DMS79 treated with DMSO at 0.1 percent for 48 hours (cell line): ENCODE data around the gene REP15.
"Not testable (repeated sequence)": the region's sequence is repeated elsewhere in the genome, so short reads cannot be mapped to it uniquely, and the experiment has no call there.

Experiments
- DNase-seq: peaks from one replicate; lab custom pipeline; 2025; lab: John Stamatoyannopoulos, UW

REP15 gene

GRCh38 chr12:27696864-27697564 lies 767 bp downstream of the REP15 start:
- DNase-seq: no peak

DNA sequence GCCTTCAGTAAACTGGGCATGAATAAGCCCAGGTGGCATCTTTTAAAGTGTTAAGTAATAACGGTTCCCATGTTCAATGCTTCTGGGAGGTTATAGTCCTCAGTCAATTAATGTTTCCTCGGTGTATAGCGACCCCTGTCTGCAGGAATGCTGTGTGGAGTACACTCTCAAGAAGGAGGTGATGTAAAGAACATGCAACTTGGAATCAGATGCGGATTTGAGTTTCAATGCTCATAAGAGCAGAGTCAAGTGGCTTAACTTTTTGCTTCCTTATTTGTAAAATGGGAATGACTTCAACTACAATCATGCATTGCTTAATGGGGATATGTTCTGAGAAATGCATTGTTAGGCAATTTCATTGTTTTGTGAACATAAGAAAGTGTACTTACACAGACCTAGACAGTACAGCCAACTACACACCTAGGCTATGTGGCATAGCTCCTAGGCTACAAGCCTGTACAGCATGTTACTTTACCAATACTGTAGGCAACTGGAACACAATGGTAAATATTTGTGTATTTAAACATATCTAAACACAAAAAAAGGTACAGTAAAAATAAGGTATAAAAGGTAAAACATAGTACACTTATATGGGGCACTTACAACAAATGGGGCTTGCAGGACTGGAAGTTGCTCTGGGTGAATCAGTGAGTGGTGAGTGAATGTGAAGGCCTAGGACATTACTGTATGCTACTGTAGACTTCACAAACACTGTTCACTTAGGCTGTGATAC lies 7.6 kb downstream of the REP15 start:
- no peak for DNase-seq

DNA sequence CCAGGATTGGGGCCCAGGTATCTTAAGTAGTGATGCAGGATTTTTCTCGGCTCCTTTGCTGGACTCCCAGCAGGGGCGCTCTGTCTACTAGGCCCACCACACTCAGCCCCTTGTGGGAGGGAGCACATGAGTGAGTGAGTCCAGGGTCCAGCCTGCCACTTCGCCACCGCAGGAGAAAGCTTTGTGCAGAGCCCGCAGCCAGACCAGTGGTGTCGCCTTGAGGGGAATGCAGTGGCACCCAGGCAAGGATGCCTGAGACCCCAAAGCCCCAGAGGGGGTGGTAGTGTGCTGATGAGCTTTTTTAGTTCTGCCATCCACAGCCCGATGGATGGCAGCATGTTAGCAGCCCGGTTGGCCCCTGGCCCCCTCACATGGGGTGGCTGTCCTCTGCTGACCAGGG lies 9.0 kb downstream of the REP15 start:
- DNase-seq: no peak

DNA sequence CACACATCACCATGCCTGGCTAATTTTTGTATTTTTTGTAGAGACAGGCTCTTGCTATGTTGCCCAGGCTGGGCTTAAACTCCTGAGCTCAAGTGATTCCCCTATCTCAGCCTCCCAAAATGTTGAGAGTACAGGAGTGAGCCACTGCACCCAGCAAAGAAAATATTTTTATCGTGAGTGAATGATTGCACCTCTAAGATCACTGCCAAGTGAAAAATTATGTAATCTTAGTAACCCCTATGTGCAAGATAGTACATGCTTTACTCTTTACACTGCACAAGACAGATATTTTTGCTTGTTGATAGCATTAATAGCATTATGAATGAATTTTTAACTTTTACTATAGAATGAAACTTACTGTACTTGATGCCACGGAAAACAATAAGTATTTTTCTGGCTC lies 11.0 kb downstream of the REP15 start:
- DNase-seq: no peak

DNA sequence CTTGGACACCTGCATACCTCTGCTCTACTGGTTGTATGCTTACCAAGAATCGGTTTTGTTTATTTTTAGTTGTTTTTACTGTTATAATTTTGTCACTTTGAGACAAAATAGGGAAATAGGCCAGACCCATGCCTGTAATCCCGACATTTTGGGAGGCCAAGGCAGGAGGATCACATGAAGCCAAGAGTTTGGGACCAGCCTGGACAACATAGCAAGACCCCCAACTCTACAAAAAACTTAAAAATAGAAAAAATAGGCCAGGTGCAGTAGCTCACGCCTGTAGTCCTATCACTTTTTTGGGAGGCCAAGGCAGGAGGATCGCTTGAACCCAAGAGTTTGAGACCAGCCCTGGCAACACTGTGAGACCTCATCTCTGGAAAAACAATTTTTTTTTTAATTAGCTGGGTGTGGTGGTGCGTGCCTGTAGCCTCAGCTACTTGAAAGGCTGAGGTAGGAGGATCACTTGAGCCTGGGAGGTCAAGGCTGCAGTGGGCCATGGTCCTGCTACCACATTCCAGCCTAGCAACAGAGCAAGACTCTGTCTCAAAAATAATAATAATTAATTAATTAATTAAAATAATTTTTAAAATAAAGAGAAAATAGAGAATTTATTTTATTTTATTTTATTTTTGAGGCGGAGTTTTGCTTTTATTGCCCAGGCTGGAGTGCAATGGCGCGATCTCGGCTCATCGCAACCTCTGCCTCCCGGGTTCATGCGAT lies 13.1 kb downstream of the REP15 start:
- DNase-seq: no peak

DNA sequence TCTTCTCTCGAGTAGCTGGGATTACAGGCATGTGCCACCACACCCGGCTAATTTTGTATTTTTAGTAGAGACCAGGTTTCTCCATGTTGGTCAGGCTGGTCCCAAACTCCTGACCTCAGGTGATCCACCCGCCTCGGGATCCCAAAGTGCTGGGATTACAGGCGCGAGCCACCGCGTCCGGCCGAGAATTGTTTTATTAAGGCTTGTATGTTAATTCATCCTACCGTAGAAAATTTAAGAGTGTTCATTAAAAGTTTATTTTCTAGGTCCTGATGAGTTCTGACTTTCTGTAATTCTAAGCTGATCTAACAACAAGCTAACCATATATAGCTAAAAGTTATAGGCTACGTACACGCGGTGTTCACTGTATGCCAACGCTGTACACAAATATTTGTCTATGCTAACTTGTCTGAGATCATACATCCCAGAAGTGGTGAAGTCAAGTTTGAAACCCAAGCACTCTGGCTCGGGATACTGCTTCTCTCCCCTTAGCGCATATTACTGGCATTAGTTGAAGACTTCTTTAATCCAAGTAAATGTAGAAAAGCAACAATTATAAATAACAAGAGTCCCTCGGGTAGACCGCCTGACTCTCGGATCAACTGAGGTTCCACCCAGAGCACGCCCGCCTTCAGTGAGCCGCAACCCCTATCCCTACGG lies 13.8 kb downstream of the REP15 start:
- peak; percentile 68 for DNase-seq

GRCh38 chr12:27710592-27711316 lies 14.5 kb downstream of the REP15 start, which contains the start of gene MRPS35:
Gene MRPS35 (plus strand): TSS chr12:27710832. CDS start chr12:27710844, 12 bp downstream.
- peak; percentile 90 for DNase-seq

GRCh38 chr12:27711317-27711682 lies 15.1 kb downstream of the REP15 start:
- DNase-seq: peak; percentile 57

DNA sequence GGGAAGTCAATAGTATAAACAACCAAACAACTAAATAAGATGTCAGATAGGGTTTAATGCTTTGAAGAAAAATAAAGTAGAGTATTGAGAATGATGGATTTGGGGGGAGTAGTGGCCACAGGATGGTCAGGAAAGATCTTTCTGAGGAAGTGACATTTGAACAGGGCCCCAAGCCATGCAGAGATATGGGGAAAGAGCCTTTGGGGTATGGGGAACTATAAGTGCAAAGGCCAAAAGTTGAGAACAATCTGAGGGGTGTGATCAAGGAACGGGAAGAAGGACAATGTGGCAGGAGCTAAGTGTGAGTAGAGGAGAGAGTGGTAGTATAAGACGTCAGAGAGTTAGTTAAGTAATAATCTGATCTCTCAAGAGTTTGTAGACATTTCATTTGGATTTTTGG lies 15.7 kb downstream of the REP15 start:
- no peak for DNase-seq

DNA sequence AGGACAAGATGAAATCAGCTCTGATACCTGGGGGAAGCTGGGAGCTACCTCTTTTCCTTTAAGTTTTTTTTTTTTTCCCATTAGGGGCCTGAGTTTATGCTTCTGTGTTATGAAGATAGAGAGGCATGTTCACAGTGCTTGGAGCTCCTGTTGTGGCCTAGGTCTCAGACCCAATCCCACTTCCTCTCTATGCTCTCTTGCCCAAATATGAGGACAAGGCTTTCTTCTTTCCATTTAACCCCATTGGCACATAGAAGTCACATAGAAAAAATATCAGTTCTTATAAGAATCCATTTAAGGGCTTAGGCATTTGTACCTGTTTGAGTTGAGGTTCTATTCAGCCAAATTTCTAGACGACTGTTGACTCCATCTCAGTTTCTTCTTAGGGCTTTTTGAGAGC lies 27.0 kb downstream of the REP15 start:
- no peak for DNase-seq

GRCh38 chr12:27730097-27730588 lies 33.9 kb downstream of the REP15 start:
- no peak for DNase-seq

- DNase-seq: no peak
Observed at GRCh38 chr12:27732281-27732680, 36.0 kb downstream of the REP15 start.

DNA sequence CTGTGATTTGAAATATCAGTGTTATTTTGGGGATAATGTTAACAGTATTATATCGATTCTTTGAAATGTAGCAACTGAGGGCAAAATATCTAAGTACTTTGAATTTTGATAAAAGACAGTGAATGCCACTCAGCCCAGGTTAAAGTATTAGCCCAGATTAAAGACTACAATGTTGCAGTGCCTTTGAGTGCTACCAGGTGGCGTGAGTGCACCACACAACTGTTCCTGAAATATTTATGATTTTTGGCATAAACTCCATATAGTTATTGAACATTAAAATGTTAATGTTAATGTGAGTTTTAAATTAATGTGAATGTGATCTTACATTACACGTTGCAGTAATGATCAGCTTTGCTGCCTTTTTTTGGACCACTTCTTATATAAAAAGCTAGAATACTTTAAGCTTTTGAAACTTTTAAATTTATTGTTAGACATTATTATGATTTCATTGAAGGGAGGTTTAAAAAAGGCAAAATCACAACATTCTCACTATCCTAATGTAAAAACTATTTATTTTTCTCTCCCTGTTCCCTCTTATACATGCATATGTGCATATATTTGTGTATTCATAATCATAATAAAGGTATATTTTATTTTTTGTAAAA lies 36.9 kb downstream of the REP15 start:
- DNase-seq: peak; percentile 41

DNA sequence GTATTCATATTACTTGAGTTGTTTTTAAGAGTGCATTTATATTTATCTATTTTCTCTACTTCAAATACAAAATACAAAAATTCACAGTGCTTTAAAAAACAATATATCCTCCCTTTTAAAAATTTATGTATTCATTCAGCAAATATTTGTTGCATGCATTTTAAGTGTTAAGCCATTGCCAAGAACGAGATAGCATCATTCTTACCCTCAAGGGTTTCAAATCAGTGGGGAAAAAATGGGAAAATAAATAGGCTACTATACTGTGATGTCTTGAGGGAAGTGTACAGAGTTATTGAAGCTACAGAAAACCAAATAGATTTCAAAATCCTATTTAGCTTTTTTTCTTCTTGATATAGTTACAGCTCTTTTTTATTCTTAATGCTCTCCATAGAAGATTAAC lies 37.5 kb downstream of the REP15 start:
- DNase-seq: no peak

DNA sequence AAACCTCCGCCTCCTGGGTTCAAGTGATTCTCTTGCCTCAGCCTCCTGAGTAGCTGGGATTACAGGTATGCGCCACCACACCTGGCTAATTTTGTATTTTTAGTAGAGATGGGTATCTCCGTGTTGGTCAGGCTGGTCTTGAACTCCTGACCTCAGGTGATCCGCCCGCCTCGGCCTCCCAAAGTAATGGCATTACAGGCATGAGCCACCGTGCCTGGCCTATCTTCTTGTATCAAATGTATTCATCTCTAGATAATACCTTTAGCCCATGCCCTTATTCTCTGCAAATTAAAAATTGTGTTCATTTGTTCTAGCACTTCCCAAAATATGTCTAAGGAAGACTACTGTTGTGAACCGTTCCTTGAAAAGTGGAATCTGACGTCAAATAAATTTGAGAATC lies 38.1 kb downstream of the REP15 start:
- DNase-seq: not testable (repeated sequence)

DNA sequence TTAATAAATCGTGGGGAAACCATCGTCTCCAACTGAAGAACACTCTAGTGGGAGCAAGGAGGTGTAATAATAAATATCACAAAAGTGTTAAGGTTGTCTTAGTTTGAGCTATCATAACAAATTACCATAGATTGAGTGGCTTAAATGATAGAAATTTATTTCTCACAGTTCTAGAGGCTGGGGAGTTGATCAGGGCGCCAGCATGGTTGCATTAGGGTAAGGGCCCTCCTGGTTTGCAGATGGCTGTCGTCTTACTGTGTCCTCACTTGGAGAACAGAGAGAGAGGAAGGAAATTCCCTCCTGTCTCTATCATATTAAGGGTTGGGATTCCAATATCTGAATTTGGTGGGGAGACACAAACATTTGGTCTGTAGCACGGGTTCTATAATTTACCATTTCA lies 47.4 kb downstream of the REP15 start:
- DNase-seq: no peak

GRCh38 chr12:27745734-27746133 lies 49.5 kb downstream of the REP15 start:
- not testable (repeated sequence) for DNase-seq
